Measurements from ENCODE around the gene PHC3. TPM values are rescaled to one million over a fixed set of nuclear protein-coding genes. Genes with fewer than 3 reads are reported as not detected.
"Not testable (repeated sequence)": the region's sequence is repeated elsewhere in the genome, so short reads cannot be mapped to it uniquely, and the experiment has no call there.

Gene PHC3
- total RNA-seq, 2 experiments from 2014 or later = 39.6 to 41.4 TPM

- H3K4me1 Mint-ChIP-seq = peaks cover 12% of the 10 kb centered on the region
- not testable (repeated sequence) for H3K27ac Mint-ChIP-seq, H3K9me3 Mint-ChIP-seq, H3K27me3 Mint-ChIP-seq, H3K4me3 Mint-ChIP-seq, DNase-seq
- peaks cover 39% of the 10 kb centered on the region for H3K36me3 Mint-ChIP-seq
Observed at GRCh38 chr3:170114165-170114564, 67.4 kb downstream of the PHC3 start.

- Mint-ChIP-seq H3K27me3 (no peaks in the 10 kb centered on the region), H3K4me1 (peaks cover 24% of the 10 kb centered on the region), H3K36me3 (peaks cover 32% of the 10 kb centered on the region), H3K4me3 (no peak overlapping the region), H3K27ac (no peak overlapping the region), H3K9me3 (no peaks in the 10 kb centered on the region)
- DNase-seq = no peak
Observed at GRCh38 chr3:170111147-170111771, 70.3 kb downstream of the PHC3 start.

- Mint-ChIP-seq H3K36me3 (peaks cover 28% of the 10 kb centered on the region), H3K4me3 (no peak overlapping the region), H3K27me3 (no peaks in the 10 kb centered on the region), H3K9me3 (no peaks in the 10 kb centered on the region), H3K27ac (peak overlapping the region; percentile 57), H3K4me1 (peaks cover 24% of the 10 kb centered on the region)
- DNase-seq = no peak
Observed at GRCh38 chr3:170109579-170110293, 71.8 kb downstream of the PHC3 start.

- Mint-ChIP-seq H3K4me3 (no peak overlapping the region), H3K4me1 (peaks cover 24% of the 10 kb centered on the region), H3K27me3 (no peaks in the 10 kb centered on the region), H3K9me3 (no peaks in the 10 kb centered on the region), H3K36me3 (peaks cover 28% of the 10 kb centered on the region), H3K27ac (no peak overlapping the region)
- DNase-seq = no peak
Observed at GRCh38 chr3:170108955-170109354, 72.6 kb downstream of the PHC3 start.

GRCh38 chr3:170107941-170108340, 73.6 kb downstream of the PHC3 start:
- Mint-ChIP-seq H3K36me3 (peaks cover 21% of the 10 kb centered on the region), H3K4me1 (peaks cover 24% of the 10 kb centered on the region), H3K27ac (no peak overlapping the region), H3K4me3 (no peak overlapping the region), H3K27me3 (no peaks in the 10 kb centered on the region), H3K9me3 (no peaks in the 10 kb centered on the region)
- no peak for DNase-seq

GRCh38 chr3:170102431-170102830, 79.1 kb downstream of the PHC3 start:
- no peak for DNase-seq
- H3K4me3 Mint-ChIP-seq = no peak overlapping the region
- H3K4me1 Mint-ChIP-seq = peaks cover 22% of the 10 kb centered on the region
- H3K27me3 Mint-ChIP-seq = no peaks in the 10 kb centered on the region
- H3K27ac Mint-ChIP-seq = no peak overlapping the region
- peaks cover 20% of the 10 kb centered on the region for H3K36me3 Mint-ChIP-seq
- H3K9me3 Mint-ChIP-seq = no peaks in the 10 kb centered on the region

GRCh38 chr3:170100944-170101343, 80.6 kb downstream of the PHC3 start:
- peak overlapping the region; percentile 17 for H3K27ac Mint-ChIP-seq

GRCh38 chr3:170098753-170099152, 82.8 kb downstream of the PHC3 start:
- H3K4me3 Mint-ChIP-seq = no peak overlapping the region
- H3K4me1 Mint-ChIP-seq = peaks cover 31% of the 10 kb centered on the region
- no peaks in the 10 kb centered on the region for H3K27me3 Mint-ChIP-seq
- H3K9me3 Mint-ChIP-seq = no peaks in the 10 kb centered on the region
- H3K27ac Mint-ChIP-seq = peak overlapping the region; percentile 40
- no peak for DNase-seq
- peaks cover 32% of the 10 kb centered on the region for H3K36me3 Mint-ChIP-seq

More at GRCh38 chr3:170100944-170101343, 80.6 kb downstream of the PHC3 start:
- H3K36me3 Mint-ChIP-seq = peaks cover 20% of the 10 kb centered on the region
- H3K9me3 Mint-ChIP-seq = no peaks in the 10 kb centered on the region
- no peak for DNase-seq
- peaks cover 22% of the 10 kb centered on the region for H3K4me1 Mint-ChIP-seq
- no peaks in the 10 kb centered on the region for H3K27me3 Mint-ChIP-seq
- no peak overlapping the region for H3K4me3 Mint-ChIP-seq

- Mint-ChIP-seq H3K27me3 (no peaks in the 10 kb centered on the region), H3K4me1 (peaks cover 31% of the 10 kb centered on the region), H3K9me3 (no peaks in the 10 kb centered on the region), H3K36me3 (peaks cover 36% of the 10 kb centered on the region), H3K27ac (no peak overlapping the region), H3K4me3 (no peak overlapping the region)
- no peak for DNase-seq
Observed at GRCh38 chr3:170096342-170096741, 85.2 kb downstream of the PHC3 start.

GRCh38 chr3:170095771-170096170, 85.8 kb downstream of the PHC3 start:
- no peak overlapping the region for H3K4me3 Mint-ChIP-seq
- H3K4me1 Mint-ChIP-seq = peaks cover 32% of the 10 kb centered on the region
- DNase-seq = no peak
- H3K27me3 Mint-ChIP-seq = no peaks in the 10 kb centered on the region
- peaks cover 39% of the 10 kb centered on the region for H3K36me3 Mint-ChIP-seq
- H3K9me3 Mint-ChIP-seq = no peaks in the 10 kb centered on the region
- peak overlapping the region; percentile 54 for H3K27ac Mint-ChIP-seq

- Mint-ChIP-seq H3K9me3 (no peaks in the 10 kb centered on the region), H3K4me3 (no peak overlapping the region), H3K27ac (no peak overlapping the region), H3K36me3 (peaks cover 31% of the 10 kb centered on the region), H3K4me1 (peaks cover 15% of the 10 kb centered on the region), H3K27me3 (no peaks in the 10 kb centered on the region)
- DNase-seq = no peak
Observed at GRCh38 chr3:170092907-170093306, 88.6 kb downstream of the PHC3 start.

- H3K4me3 Mint-ChIP-seq = no peak overlapping the region
- H3K27me3 Mint-ChIP-seq = no peaks in the 10 kb centered on the region
- H3K9me3 Mint-ChIP-seq = no peaks in the 10 kb centered on the region
- H3K36me3 Mint-ChIP-seq = peaks cover 32% of the 10 kb centered on the region
- peaks cover 13% of the 10 kb centered on the region for H3K4me1 Mint-ChIP-seq
- DNase-seq = no peak
- no peak overlapping the region for H3K27ac Mint-ChIP-seq
Observed at GRCh38 chr3:170090601-170090981, 90.9 kb downstream of the PHC3 start.

- Mint-ChIP-seq H3K27me3 (no peaks in the 10 kb centered on the region), H3K4me1 (peaks cover 13% of the 10 kb centered on the region), H3K36me3 (peaks cover 30% of the 10 kb centered on the region), H3K27ac (peak overlapping the region; percentile 42), H3K4me3 (no peak overlapping the region), H3K9me3 (no peaks in the 10 kb centered on the region)
- DNase-seq = no peak
Observed at GRCh38 chr3:170089862-170090600, 91.5 kb downstream of the PHC3 start.

- Mint-ChIP-seq H3K27me3 (no peaks in the 10 kb centered on the region), H3K27ac (peak overlapping the region; percentile 25), H3K4me3 (no peak overlapping the region), H3K9me3 (peaks cover 2% of the 10 kb centered on the region), H3K36me3 (peaks cover 27% of the 10 kb centered on the region), H3K4me1 (peaks cover 1% of the 10 kb centered on the region)
- DNase-seq = no peak
Observed at GRCh38 chr3:170085396-170085795, 96.1 kb downstream of the PHC3 start.

- no peak overlapping the region for H3K27ac Mint-ChIP-seq
- H3K36me3 Mint-ChIP-seq = peaks cover 22% of the 10 kb centered on the region
- peaks cover 2% of the 10 kb centered on the region for H3K9me3 Mint-ChIP-seq
- no peaks in the 10 kb centered on the region for H3K4me1 Mint-ChIP-seq
- no peak overlapping the region for H3K4me3 Mint-ChIP-seq
- no peak for DNase-seq
- H3K27me3 Mint-ChIP-seq = no peaks in the 10 kb centered on the region
Observed at GRCh38 chr3:170083343-170083742, 98.2 kb downstream of the PHC3 start.
